Central memory CD8-positive, alpha-beta T cell (primary cell): ENCODE measurements around the gene RGS12.

ENCODE experiments used
- ATAC-seq: fragments of 150-1000 bp; cut with Tn5 transposase; replicated peaks from 2 replicates; pipeline ENCODE4 v1.10.0; 2022; ENCODE audit warnings: mild to moderate bottlenecking, moderate FRiP score, moderate number of reproducible peaks; ENCODE audit not compliant: poor library complexity, severe bottlenecking; ENCODE audit errors: extremely low read depth
- DNase-seq, 2 donors: peaks; one replicate each; pipeline ENCODE4 v3.0.0; 2021; ENCODE audit warnings: low spot score in 2 of 2
- H3K27ac Mint-ChIP-seq: one replicate; pipeline ENCODE4 v1.8.0; 2022; ENCODE audit warnings: low read depth, mild to moderate bottlenecking, moderate library complexity, mixed read lengths
- H3K27me3 Mint-ChIP-seq: one replicate; pipeline ENCODE4 v1.8.0; 2022; ENCODE audit warnings: mixed read lengths
- H3K36me3 Mint-ChIP-seq: one replicate; pipeline ENCODE4 v1.8.0; 2022; ENCODE audit warnings: mild to moderate bottlenecking, moderate library complexity, mixed read lengths; ENCODE audit not compliant: insufficient read depth
- H3K4me1 Mint-ChIP-seq: one replicate; pipeline ENCODE4 v1.8.0; 2022; ENCODE audit warnings: mixed read lengths
- H3K4me3 Mint-ChIP-seq: one replicate; pipeline ENCODE4 v1.8.0; 2022; ENCODE audit warnings: mild to moderate bottlenecking, moderate library complexity, mixed read lengths
- H3K9me3 Mint-ChIP-seq: one replicate; pipeline ENCODE4 v1.8.0; 2022; ENCODE audit warnings: mixed read lengths

Gene RGS12

GRCh38 chr4:3261411-3262207 lies 31.2 kb upstream of the RGS12 start:
- no peak for DNase-seq
- H3K27ac Mint-ChIP-seq = no peak overlapping the region

GRCh38 chr4:3262208-3263052 lies 30.4 kb upstream of the RGS12 start:
- Mint-ChIP-seq H3K9me3 (no peaks in the 10 kb centered on the region), H3K27me3 (peaks cover 8% of the 10 kb centered on the region), H3K4me3 (no peak overlapping the region), H3K4me1 (no peaks in the 10 kb centered on the region), H3K27ac (no peak overlapping the region), H3K36me3 (peaks cover 7% of the 10 kb centered on the region)
- no peak for ATAC-seq
- no peak for DNase-seq

More at GRCh38 chr4:3261411-3262207, 31.2 kb upstream of the RGS12 start:
- H3K4me3 Mint-ChIP-seq = no peak overlapping the region
- H3K36me3 Mint-ChIP-seq = peaks cover 10% of the 10 kb centered on the region
- no peak for ATAC-seq
- peaks cover 8% of the 10 kb centered on the region for H3K27me3 Mint-ChIP-seq
- no peaks in the 10 kb centered on the region for H3K4me1 Mint-ChIP-seq
- H3K9me3 Mint-ChIP-seq = no peaks in the 10 kb centered on the region

GRCh38 chr4:3263053-3263875 lies 29.6 kb upstream of the RGS12 start:
- ATAC-seq (no peak), DNase-seq (no peak)
- Mint-ChIP-seq H3K4me3 (no peak overlapping the region), H3K36me3 (peaks cover 4% of the 10 kb centered on the region), H3K27me3 (peaks cover 8% of the 10 kb centered on the region), H3K4me1 (no peaks in the 10 kb centered on the region), H3K9me3 (no peaks in the 10 kb centered on the region), H3K27ac (no peak overlapping the region)

- H3K9me3 Mint-ChIP-seq = no peaks in the 10 kb centered on the region
- H3K4me1 Mint-ChIP-seq = no peaks in the 10 kb centered on the region
- ATAC-seq (no peak), DNase-seq (no peak)
- no peak overlapping the region for H3K4me3 Mint-ChIP-seq
- peaks cover 4% of the 10 kb centered on the region for H3K36me3 Mint-ChIP-seq
- H3K27ac Mint-ChIP-seq = no peak overlapping the region
- H3K27me3 Mint-ChIP-seq = peaks cover 8% of the 10 kb centered on the region
Measured at GRCh38 chr4:3263876-3264193, 29.0 kb upstream of the RGS12 start.

- peaks cover 8% of the 10 kb centered on the region for H3K27me3 Mint-ChIP-seq
- H3K36me3 Mint-ChIP-seq = peaks cover 2% of the 10 kb centered on the region
- H3K4me3 Mint-ChIP-seq = no peak overlapping the region
- H3K27ac Mint-ChIP-seq = no peak overlapping the region
- no peak for ATAC-seq
- H3K9me3 Mint-ChIP-seq = no peaks in the 10 kb centered on the region
- no peak for DNase-seq
- H3K4me1 Mint-ChIP-seq = no peaks in the 10 kb centered on the region
Measured at GRCh38 chr4:3266076-3266475, 26.7 kb upstream of the RGS12 start.

- peaks cover 8% of the 10 kb centered on the region for H3K27me3 Mint-ChIP-seq
- ATAC-seq (no peak), DNase-seq (no peak)
- no peak overlapping the region for H3K27ac Mint-ChIP-seq
- no peaks in the 10 kb centered on the region for H3K9me3 Mint-ChIP-seq
- peaks cover 2% of the 10 kb centered on the region for H3K36me3 Mint-ChIP-seq
- no peak overlapping the region for H3K4me3 Mint-ChIP-seq
- H3K4me1 Mint-ChIP-seq = no peaks in the 10 kb centered on the region
Measured at GRCh38 chr4:3267576-3268394, 25.0 kb upstream of the RGS12 start.

GRCh38 chr4:3268395-3269104 lies 24.3 kb upstream of the RGS12 start:
- no peaks in the 10 kb centered on the region for H3K4me1 Mint-ChIP-seq
- no peak overlapping the region for H3K4me3 Mint-ChIP-seq
- no peak overlapping the region for H3K27ac Mint-ChIP-seq
- ATAC-seq (no peak), DNase-seq (no peak)
- H3K27me3 Mint-ChIP-seq = peaks cover 8% of the 10 kb centered on the region
- no peaks in the 10 kb centered on the region for H3K9me3 Mint-ChIP-seq
- H3K36me3 Mint-ChIP-seq = peaks cover 2% of the 10 kb centered on the region

GRCh38 chr4:3269105-3269927 lies 23.5 kb upstream of the RGS12 start:
- Mint-ChIP-seq H3K4me1 (no peaks in the 10 kb centered on the region), H3K9me3 (no peaks in the 10 kb centered on the region), H3K4me3 (no peak overlapping the region), H3K36me3 (peaks cover 2% of the 10 kb centered on the region), H3K27ac (no peak overlapping the region), H3K27me3 (peaks cover 6% of the 10 kb centered on the region)
- no peak for ATAC-seq
- DNase-seq = no peak

- no peaks in the 10 kb centered on the region for H3K9me3 Mint-ChIP-seq
- H3K4me1 Mint-ChIP-seq = no peaks in the 10 kb centered on the region
- no peak overlapping the region for H3K27ac Mint-ChIP-seq
- DNase-seq = no peak
- H3K27me3 Mint-ChIP-seq = no peaks in the 10 kb centered on the region
- H3K4me3 Mint-ChIP-seq = no peak overlapping the region
- no peaks in the 10 kb centered on the region for H3K36me3 Mint-ChIP-seq
- ATAC-seq = no peak
Measured at GRCh38 chr4:3269991-3270611, 22.7 kb upstream of the RGS12 start.

- H3K9me3 Mint-ChIP-seq = no peaks in the 10 kb centered on the region
- H3K27ac Mint-ChIP-seq = no peak overlapping the region
- no peaks in the 10 kb centered on the region for H3K4me1 Mint-ChIP-seq
- H3K36me3 Mint-ChIP-seq = no peaks in the 10 kb centered on the region
- H3K4me3 Mint-ChIP-seq = no peak overlapping the region
- no peak for DNase-seq
- ATAC-seq = no peak
- no peaks in the 10 kb centered on the region for H3K27me3 Mint-ChIP-seq
Measured at GRCh38 chr4:3271131-3271530, 21.7 kb upstream of the RGS12 start.

- H3K4me1 Mint-ChIP-seq = no peaks in the 10 kb centered on the region
- DNase-seq (no peak), ATAC-seq (no peak)
- H3K27ac Mint-ChIP-seq = no peak overlapping the region
- H3K4me3 Mint-ChIP-seq = no peak overlapping the region
- no peaks in the 10 kb centered on the region for H3K36me3 Mint-ChIP-seq
- H3K9me3 Mint-ChIP-seq = no peaks in the 10 kb centered on the region
- peaks cover 32% of the 10 kb centered on the region for H3K27me3 Mint-ChIP-seq
Measured at GRCh38 chr4:3276986-3277385, 15.8 kb upstream of the RGS12 start.
